ENCODE results near the gene FGF1. TPM values are rescaled to one million over a fixed set of nuclear protein-coding genes. Genes with fewer than 3 reads are reported as not detected.
A peak's percentile ranks its signal among the peaks of the same experiment; 100 is the strongest.

Gene FGF1
- total RNA-seq, 1 experiment from 2014 or later = 3.2 TPM

- H3T11ph ChIP-seq (ENCODE audit: low read length) = no peak overlapping the region
- no peaks in the 10 kb centered on the region for H4K20me1 ChIP-seq (ENCODE audit: control insufficient read depth, insufficient read depth, insufficient read length)
- no peak overlapping the region for H3K14ac ChIP-seq (ENCODE audit: insufficient read depth, low read length)
- H2AK5ac ChIP-seq (ENCODE audit: insufficient read length, low read length) = no peak overlapping the region
- no peak overlapping the region for H2BK120ac ChIP-seq (ENCODE audit: low read depth, low read length, poor library complexity, severe bottlenecking)
- no peak for TF ChIP-seq CTCF (conservative IDR thresholded peaks at IDR 0.05)
- no peak overlapping the region for H4K8ac ChIP-seq (replicated peaks; ENCODE audit: insufficient read length, low read depth, low read length)
- H3K4me1 ChIP-seq (ENCODE audit: insufficient read depth, low read length) = no peaks in the 10 kb centered on the region
- H2BK12ac ChIP-seq (ENCODE audit: insufficient read length, low read depth, low read length) = no peak overlapping the region
- H4K91ac ChIP-seq (ENCODE audit: insufficient read length, low read depth, low read length) = no peak overlapping the region
- Mint-ChIP-seq H3K4me3 (no peak overlapping the region), H3K27ac (peak overlapping the region in 1 of 3 experiments; percentile 65; a peak in 3 of 7 replicates), H3K27me3 (ENCODE audit: low read depth) (no peaks in the 10 kb centered on the region; the same call in 1 of the 2 replicates), H3K4me1 (peaks cover 16 to 20% of the 10 kb centered on the region in 2 experiments), H3K36me3 (ENCODE audit: insufficient read depth in 1 of 3, low read depth in 3 of 3) (no peaks in the 10 kb centered on the region), H3K9me3 (no peaks in the 10 kb centered on the region)
- no peaks in the 10 kb centered on the region for H3K79me1 ChIP-seq (ENCODE audit: insufficient read depth, low read depth, low read length, poor library complexity, severe bottlenecking)
- H3K18ac ChIP-seq (ENCODE audit: insufficient read length, low read depth, low read length) = no peak overlapping the region
- no peak for DNase-seq
- no peak overlapping the region for H2BK15ac ChIP-seq (ENCODE audit: low read depth, low read length)
- H3K23me2 ChIP-seq (ENCODE audit: insufficient read length, low read depth, low read length, poor library complexity, severe bottlenecking) = no peaks in the 10 kb centered on the region
- no peak overlapping the region for H2BK20ac ChIP-seq (ENCODE audit: low read depth, low read length, poor library complexity, severe bottlenecking)
- H3K27ac ChIP-seq (ENCODE audit: insufficient read length, low read depth, low read length) = no peak overlapping the region
- H3K9ac ChIP-seq (ENCODE audit: extremely low read depth, insufficient read length, low read length) = no peak overlapping the region
- no peak overlapping the region for H3K56ac ChIP-seq (ENCODE audit: insufficient read length, low read depth, low read length)
- no peaks in the 10 kb centered on the region for H3K9me3 ChIP-seq (ENCODE audit: control insufficient read depth, low read depth, low read length)
- no peak overlapping the region for H2BK5ac ChIP-seq (ENCODE audit: insufficient read length, low read length)
- no peaks in the 10 kb centered on the region for H3K79me2 ChIP-seq (ENCODE audit: insufficient read depth, low read length)
- no peak overlapping the region for H3K23ac ChIP-seq (ENCODE audit: insufficient read length, low read depth, low read length)
- H4K5ac ChIP-seq (ENCODE audit: insufficient read length, low read depth, low read length) = no peak overlapping the region
- H3K27me3 ChIP-seq (ENCODE audit: insufficient read depth, low read length) = no peaks in the 10 kb centered on the region
- H3K4ac ChIP-seq (ENCODE audit: low read depth, low read length) = no peak overlapping the region
- H2AFZ ChIP-seq (ENCODE audit: low read length) = no peak overlapping the region
- no peak overlapping the region for H3K4me2 ChIP-seq (ENCODE audit: insufficient read depth, insufficient read length, low read length)
- no CpG with 5 or more reads among the region's 6 CpGs for whole genome bisulfite sequencing (ENCODE audit: extremely low coverage, insufficient read length, low lambda C conversion rate)
Measured at GRCh38 chr5:142609142-142609541, 76.7 kb downstream of the FGF1 start.
